ENCODE results near the gene HRG.
A peak's percentile ranks its signal among the peaks of the same experiment; 100 is the strongest.

DNA sequence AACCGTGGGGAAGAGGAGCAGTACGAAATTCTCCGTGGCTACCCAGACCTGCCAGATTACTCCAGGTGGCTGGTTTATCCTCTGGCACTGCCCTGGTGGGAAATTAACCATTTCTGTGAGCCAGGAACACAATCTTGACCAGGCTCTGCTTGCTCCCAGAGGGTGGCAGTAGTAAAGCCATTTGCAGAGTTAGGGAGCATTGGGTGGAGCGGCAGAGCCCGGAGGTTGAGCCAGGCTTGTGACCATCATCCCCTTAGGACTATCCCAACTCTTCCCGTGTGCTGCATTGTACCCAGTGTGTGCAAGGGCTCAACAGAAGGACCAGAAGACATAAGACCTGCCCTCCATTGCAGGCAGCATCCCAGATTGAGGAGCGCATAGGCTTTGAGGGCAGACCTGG is 56.6 kb downstream of the HRG start:
- TF ChIP-seq, protein P1, sequence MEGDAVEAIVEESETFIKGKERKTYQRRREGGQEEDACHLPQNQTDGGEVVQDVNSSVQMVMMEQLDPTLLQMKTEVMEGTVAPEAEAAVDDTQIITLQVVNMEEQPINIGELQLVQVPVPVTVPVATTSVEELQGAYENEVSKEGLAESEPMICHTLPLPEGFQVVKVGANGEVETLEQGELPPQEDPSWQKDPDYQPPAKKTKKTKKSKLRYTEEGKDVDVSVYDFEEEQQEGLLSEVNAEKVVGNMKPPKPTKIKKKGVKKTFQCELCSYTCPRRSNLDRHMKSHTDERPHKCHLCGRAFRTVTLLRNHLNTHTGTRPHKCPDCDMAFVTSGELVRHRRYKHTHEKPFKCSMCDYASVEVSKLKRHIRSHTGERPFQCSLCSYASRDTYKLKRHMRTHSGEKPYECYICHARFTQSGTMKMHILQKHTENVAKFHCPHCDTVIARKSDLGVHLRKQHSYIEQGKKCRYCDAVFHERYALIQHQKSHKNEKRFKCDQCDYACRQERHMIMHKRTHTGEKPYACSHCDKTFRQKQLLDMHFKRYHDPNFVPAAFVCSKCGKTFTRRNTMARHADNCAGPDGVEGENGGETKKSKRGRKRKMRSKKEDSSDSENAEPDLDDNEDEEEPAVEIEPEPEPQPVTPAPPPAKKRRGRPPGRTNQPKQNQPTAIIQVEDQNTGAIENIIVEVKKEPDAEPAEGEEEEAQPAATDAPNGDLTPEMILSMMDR (IDR thresholded peaks at IDR 0.05; ENCODE audit: extremely low read depth in 1 of 2, insufficient read depth in 1 of 2, low read depth in 1 of 2, low read length in 2 of 2), result peak; percentile 5 to 20
- TF ChIP-seq POLR2A (IDR thresholded peaks at IDR 0.05; ENCODE audit: low read depth, low read length) (no peak), POLR2AphosphoS5 (IDR thresholded peaks at IDR 0.05; ENCODE audit: insufficient read depth, low read depth, low read length) (no peak), EZH2 (IDR thresholded peaks at IDR 0.05; ENCODE audit: borderline replicate concordance, low read depth, low read length, severe bottlenecking) (no peak), MYC (IDR thresholded peaks at IDR 0.05; ENCODE audit: low read depth, low read length) (no peak), JUN (IDR thresholded peaks at IDR 0.05; ENCODE audit: borderline replicate concordance, insufficient read depth, insufficient read length, low read depth) (no peak), FOS (IDR thresholded peaks at IDR 0.05; ENCODE audit: borderline replicate concordance, insufficient read depth, low read length) (no peak)
- TF ChIP-seq, protein P2, sequence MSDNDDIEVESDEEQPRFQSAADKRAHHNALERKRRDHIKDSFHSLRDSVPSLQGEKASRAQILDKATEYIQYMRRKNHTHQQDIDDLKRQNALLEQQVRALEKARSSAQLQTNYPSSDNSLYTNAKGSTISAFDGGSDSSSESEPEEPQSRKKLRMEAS (IDR thresholded peaks at IDR 0.05; ENCODE audit: insufficient read depth, insufficient read length), result no peak

Measured in endothelial cell of umbilical vein (primary cell).